HG03457 (cell line): ENCODE measurements around the gene THRB.

Experiments
- ATAC-seq: cut with Tn5 transposase; IDR thresholded peaks from one replicate; pipeline ENCODE4 v1.9.1; 2021; ENCODE audit warnings: moderate number of reproducible peaks; ENCODE audit not compliant: unreplicated experiment

Gene THRB

GRCh38 chr3:24382647-24383046, 112.0 kb downstream of the THRB start:
- no peak for ATAC-seq

- no peak for ATAC-seq
Measured at GRCh38 chr3:24379936-24380335, 114.7 kb downstream of the THRB start.

GRCh38 chr3:24378313-24378712, 116.3 kb downstream of the THRB start:
- ATAC-seq: no peak

- no peak for ATAC-seq
Measured at GRCh38 chr3:24377218-24377993, 117.2 kb downstream of the THRB start.

- no peak for ATAC-seq
Measured at GRCh38 chr3:24375947-24376384, 118.7 kb downstream of the THRB start.

GRCh38 chr3:24374801-24375200, 119.8 kb downstream of the THRB start:
- no peak for ATAC-seq

GRCh38 chr3:24373198-24373959, 121.3 kb downstream of the THRB start:
- ATAC-seq: no peak

- ATAC-seq: no peak
Measured at GRCh38 chr3:24372559-24373197, 122.0 kb downstream of the THRB start.

GRCh38 chr3:24370352-24371090, 124.1 kb downstream of the THRB start:
- no peak for ATAC-seq

- no peak for ATAC-seq
Measured at GRCh38 chr3:24368605-24369004, 126.0 kb downstream of the THRB start.

GRCh38 chr3:24367664-24368264, 126.9 kb downstream of the THRB start:
- ATAC-seq: no peak

- ATAC-seq: no peak
Measured at GRCh38 chr3:24367216-24367615, 127.4 kb downstream of the THRB start.

- no peak for ATAC-seq
Measured at GRCh38 chr3:24365168-24365567, 129.5 kb downstream of the THRB start.

- no peak for ATAC-seq
Measured at GRCh38 chr3:24364359-24364758, 130.3 kb downstream of the THRB start.

- ATAC-seq: no peak
Measured at GRCh38 chr3:24363242-24363641, 131.4 kb downstream of the THRB start.

- ATAC-seq: no peak
Measured at GRCh38 chr3:24361623-24362022, 133.0 kb downstream of the THRB start.

- no peak for ATAC-seq
Measured at GRCh38 chr3:24360957-24361356, 133.7 kb downstream of the THRB start.

- no peak for ATAC-seq
Measured at GRCh38 chr3:24359645-24360462, 134.8 kb downstream of the THRB start.

GRCh38 chr3:24359102-24359501, 135.5 kb downstream of the THRB start:
- ATAC-seq: no peak

GRCh38 chr3:24357635-24358034, 137.0 kb downstream of the THRB start:
- no peak for ATAC-seq
